HL-60 (cell line): ENCODE results near the gene NRF1.

ENCODE experiments used
- POLR2AphosphoS5 ChIP-seq: IDR thresholded peaks from 2 replicates; pipeline ENCODE4 v1.6.1; 2012; ENCODE audit warnings: low read depth
- TF ChIP-seq, protein P1 (sequence below): IDR thresholded peaks from one replicate; pipeline ENCODE4 v1.5.1; 2011; ENCODE audit warnings: low read length, control low read depth, inconsistent platforms; ENCODE audit not compliant: insufficient read depth

DNA sequence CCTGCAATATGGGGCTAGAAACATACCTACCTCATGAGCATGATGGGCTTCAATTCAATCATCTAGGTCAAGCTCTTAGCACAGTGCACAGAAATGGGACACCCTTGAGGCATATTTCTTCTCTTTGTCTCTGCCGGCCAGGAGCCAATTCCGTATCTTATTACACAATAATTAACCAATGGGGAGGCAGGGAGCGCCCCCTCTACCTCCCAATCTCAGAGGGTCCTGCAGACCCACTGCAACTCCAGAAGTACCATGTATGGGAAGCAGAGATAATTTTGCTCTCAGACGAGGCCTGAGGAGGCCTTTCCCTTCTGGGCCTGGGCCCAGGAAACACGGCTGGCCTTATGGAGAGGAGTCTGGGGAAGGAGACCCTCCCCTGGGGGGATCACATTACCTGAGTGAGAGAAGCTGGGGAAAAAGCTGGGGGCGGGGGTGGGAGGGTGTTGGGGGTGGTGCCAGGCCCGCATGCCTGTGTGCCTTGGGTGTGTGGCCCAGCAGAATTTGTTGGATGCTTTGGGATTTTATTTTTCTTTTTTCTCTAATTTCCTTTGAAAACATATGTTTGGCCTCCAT is 185.8 kb downstream of the NRF1 start:
- TF ChIP-seq, protein P1, sequence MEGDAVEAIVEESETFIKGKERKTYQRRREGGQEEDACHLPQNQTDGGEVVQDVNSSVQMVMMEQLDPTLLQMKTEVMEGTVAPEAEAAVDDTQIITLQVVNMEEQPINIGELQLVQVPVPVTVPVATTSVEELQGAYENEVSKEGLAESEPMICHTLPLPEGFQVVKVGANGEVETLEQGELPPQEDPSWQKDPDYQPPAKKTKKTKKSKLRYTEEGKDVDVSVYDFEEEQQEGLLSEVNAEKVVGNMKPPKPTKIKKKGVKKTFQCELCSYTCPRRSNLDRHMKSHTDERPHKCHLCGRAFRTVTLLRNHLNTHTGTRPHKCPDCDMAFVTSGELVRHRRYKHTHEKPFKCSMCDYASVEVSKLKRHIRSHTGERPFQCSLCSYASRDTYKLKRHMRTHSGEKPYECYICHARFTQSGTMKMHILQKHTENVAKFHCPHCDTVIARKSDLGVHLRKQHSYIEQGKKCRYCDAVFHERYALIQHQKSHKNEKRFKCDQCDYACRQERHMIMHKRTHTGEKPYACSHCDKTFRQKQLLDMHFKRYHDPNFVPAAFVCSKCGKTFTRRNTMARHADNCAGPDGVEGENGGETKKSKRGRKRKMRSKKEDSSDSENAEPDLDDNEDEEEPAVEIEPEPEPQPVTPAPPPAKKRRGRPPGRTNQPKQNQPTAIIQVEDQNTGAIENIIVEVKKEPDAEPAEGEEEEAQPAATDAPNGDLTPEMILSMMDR = no peak
- TF ChIP-seq POLR2AphosphoS5 = no peak
